HepG2 (cell line): Measurements from ENCODE around the gene MT1G. TPM values are rescaled to one million over a fixed set of nuclear protein-coding genes. Genes with fewer than 3 reads are reported as not detected.

Source experiments
- ATAC-seq: fragments of 200-7000 bp; cut with Tn5 transposase; 3 replicates; pipeline ENCODE4 v1.9.1; 2020; ENCODE audit warnings: mild to moderate bottlenecking, moderate library complexity
- BruUV-seq: library from RNA; stranded (reverse); fragments of 400-500 nt; replicated peaks from 2 replicates; lab custom pipeline; 2021; lab: Mats Ljungman, UMichigan
- CTCF ChIA-PET: fragments of 300-600 bp; formaldehyde crosslinking; extraction: SDS; loops from one replicate; lab custom pipeline; 2021; ENCODE audit warnings: low total read pairs, inconsistent platforms, low intra/inter-chr PET ratio; lab: Yijun Ruan, JAX
- POLR2A ChIA-PET: fragments of 350-600 bp; sonication (Branson Sonifier 250); formaldehyde crosslinking; loops from one replicate; lab custom pipeline; 2020; ENCODE audit warnings: antibody characterized with exemption, inconsistent platforms; lab: Yijun Ruan, JAX
- DNase-seq: peaks from one replicate; pipeline ENCODE4 v3.0.0-alpha.2; 2015; ENCODE audit warnings: low spot score
- FAIRE-seq: peaks from 3 replicates; lab custom pipeline; 2011; peaks lifted over from hg19 to GRCh38; lab: Jason Lieb, UNC
- H2AFZ ChIP-seq: one replicate; pipeline ENCODE4 v1.6.1; 2011; ENCODE audit warnings: low read length, inconsistent platforms
- H3K27ac ChIP-seq: fragments of 300-600 bp; 3 replicates; pipeline ENCODE4 v1.8.0; 2011; ENCODE audit warnings: mixed run types, mild to moderate bottlenecking, mixed read lengths, low read length, inconsistent platforms; ENCODE audit not compliant: insufficient read depth; ENCODE audit errors: extremely low read length
- H3K27me3 ChIP-seq, 2 experiments: fragments of 200-600 bp in 1 of 2; 2 replicates in 1 of 2; 3 replicates in 1 of 2; pipeline versions ENCODE4 v1.6.0 to v1.8.0; 2011; ENCODE audit warnings: low read length in 2 of 2, mild to moderate bottlenecking in 2 of 2, moderate library complexity in 2 of 2, inconsistent platforms in 1 of 2; ENCODE audit not compliant: insufficient read depth in 2 of 2, control insufficient read depth in 1 of 2
- H3K36me3 ChIP-seq, 2 experiments: fragments of 200-600 bp in 1 of 2; replicated peaks in 1 of 2; 2 replicates in 1 of 2; 3 replicates in 1 of 2; pipeline versions ENCODE4 v1.5.1 to v1.8.0; 2011; ENCODE audit warnings: low read length in 2 of 2, inconsistent platforms in 1 of 2; ENCODE audit not compliant: insufficient read depth in 2 of 2, control insufficient read depth in 1 of 2
- H3K4me1 ChIP-seq: 2 replicates; pipeline ENCODE4 v1.5.1; 2012; ENCODE audit warnings: low read length, inconsistent platforms; ENCODE audit not compliant: insufficient read depth
- H3K4me2 ChIP-seq: 2 replicates; pipeline ENCODE4 v1.6.0; 2011; ENCODE audit warnings: low read depth, low read length, inconsistent platforms
- H3K4me3 ChIP-seq, 3 experiments: fragments of 200-600 bp in 1 of 3; sonication (generic), shearing (Covaris generic) in 1 of 3; replicated peaks in 1 of 3; 2 replicates each; pipeline ENCODE4 v1.5.1; 2011 to 2016; ENCODE audit warnings: low read length in 3 of 3, inconsistent platforms in 2 of 3, low read depth in 2 of 3, mild to moderate bottlenecking in 2 of 3, control low read depth in 1 of 3, mixed read lengths in 1 of 3; ENCODE audit not compliant: insufficient read depth in 1 of 3
- H3K79me2 ChIP-seq: one replicate; pipeline ENCODE4 v1.6.1; 2011; ENCODE audit warnings: low read length, inconsistent platforms; ENCODE audit not compliant: insufficient read depth
- H3K9ac ChIP-seq: 2 replicates; pipeline ENCODE4 v1.6.0; 2011; ENCODE audit warnings: mild to moderate bottlenecking, low read depth, low read length, inconsistent platforms; ENCODE audit not compliant: insufficient read depth
- H3K9me3 ChIP-seq: 2 replicates; pipeline ENCODE4 v1.5.1; 2012; ENCODE audit warnings: mild to moderate bottlenecking, low read length
- H4K20me1 ChIP-seq: 2 replicates; pipeline ENCODE4 v1.6.0; 2011; ENCODE audit warnings: inconsistent platforms, mild to moderate bottlenecking, low read length, moderate library complexity; ENCODE audit not compliant: insufficient read depth
- KLF6 ChIP-seq: IDR thresholded peaks from 2 replicates; pipeline ENCODE4 v1.8.0; 2016; ENCODE audit warnings: missing biosample characterization, missing genetic modification reagents
- MXD3 ChIP-seq: IDR thresholded peaks from 2 replicates; pipeline ENCODE4 v1.6.1; 2016; ENCODE audit warnings: mild to moderate bottlenecking, missing biosample characterization, missing genetic modification reagents
- NR2F1 ChIP-seq, 2 experiments: fragments of 450-650 bp in 1 of 2; formaldehyde crosslinking in 1 of 2; IDR thresholded peaks; 2 replicates each; pipeline versions ENCODE4 v1.5.0 to v1.6.1; 2016 to 2020; ENCODE audit warnings: mild to moderate bottlenecking in 1 of 2, missing compliant biosample characterization in 1 of 2, missing genetic modification reagents in 1 of 2, moderate library complexity in 1 of 2
- SNAI1 ChIP-seq: sonication (generic); formaldehyde crosslinking; IDR thresholded peaks from 2 replicates; pipeline ENCODE4 v1.5.0; 2020; ENCODE audit warnings: mild to moderate bottlenecking, missing genetic modification reagents, borderline replicate concordance
- ZNF737 ChIP-seq: sonication (generic); formaldehyde crosslinking; IDR thresholded peaks from 2 replicates; pipeline ENCODE4 v1.5.0; 2020; ENCODE audit warnings: missing genetic modification reagents, mild to moderate bottlenecking, borderline replicate concordance
- WGBS: methylation state at CpG from one replicate; pipeline ENCODE4 v1.1.6; 2017; ENCODE audit warnings: low lambda C conversion rate; 5-methylcytosine and 5-hydroxymethylcytosine counted together
- in situ Hi-C: cut with HindIII; loops from 2 replicates; pipeline ENCODE4 v1.10.0; 2017; ENCODE audit warnings: low pct_unique_long_range_greater_than_20kb; ENCODE audit not compliant: extremely low pct_ligation_motif_present
- intact Hi-C: fragments of 100-400 bp; cut with micrococcal nuclease; formaldehyde crosslinking; loops from one replicate; pipeline ENCODE4 v1.10.0; 2022; ENCODE audit not compliant: unreplicated experiment
- polyA plus RNA-seq, 8 experiments: library from polyadenylated mRNA; depleted of rRNA in 3 of 8; stranded (reverse) in 7 of 8; unstranded in 1 of 8; fragments of >200 nt; fragmentation: Illumina TruSeq in 4 of 8; extraction: Trizol in 4 of 8; gene quantifications; 2 replicates each; pipeline versions ENCODE4 v1.2.1 to v1.2.3, GENCODE V29; 2011 to 2016; ENCODE audit warnings: low read depth in 4 of 8, missing spikeins in 1 of 8, mixed read lengths in 1 of 8; ENCODE audit not compliant: insufficient read depth in 1 of 8
- total RNA-seq, 5 experiments: library from RNA; depleted of rRNA; stranded (reverse); fragments of >200 nt; fragmentation: Illumina TruSeq; extraction: Trizol; gene quantifications; 2 replicates each; pipeline ENCODE4 v1.2.3, GENCODE V29; 2016; ENCODE audit warnings: low read depth in 1 of 5

MT1G gene
- total and polyA plus RNA-seq, 2 of the 13 experiments (the other 11 are each of a cell fraction or from before 2014, with no cell fraction given), result 3.6 to 377 TPM

GRCh38 chr16:56633535-56633934 lies 34.3 kb downstream of the MT1G start:
- H3K9me3 ChIP-seq, result no peaks in the 10 kb centered on the region
- CTCF ChIA-PET, result no interaction called here
- H3K9ac ChIP-seq, result no peak overlapping the region
- WGBS, result 36% methylated on average over 7 of the region's 7 CpGs
- ATAC-seq (no peak), FAIRE-seq (no peak), DNase-seq (no peak)
- peaks cover 10 to 93% of the 10 kb centered on the region in 2 experiments; a peak in 4 of 5 replicates for H3K27me3 ChIP-seq
- no peaks in the 10 kb centered on the region for H3K79me2 ChIP-seq
- POLR2A ChIA-PET, result interaction anchor here (1.2 kb wide), 1 partner anchor 25 kb away, joined by 3 read pairs; the partner anchor contains the start of gene MT2A
- no peaks in the 10 kb centered on the region for H3K36me3 ChIP-seq
- H4K20me1 ChIP-seq, result no peaks in the 10 kb centered on the region
- H3K4me1 ChIP-seq, result peaks cover 27% of the 10 kb centered on the region
- H3K4me2 ChIP-seq, result no peak overlapping the region
- no peak overlapping the region for H2AFZ ChIP-seq
- in situ Hi-C loops, result no loop called here
- no peak for TF ChIP-seq KLF6 (CRISPR knock-in tag)
- no peak for TF ChIP-seq SNAI1 (CRISPR knock-in tag)
- no peak for TF ChIP-seq MXD3 (CRISPR knock-in tag)
- TF ChIP-seq NR2F1 (CRISPR knock-in tag; IDR thresholded peaks at IDR 0.05), result no peak
- no peak overlapping the region for H3K4me3 ChIP-seq
- no TSS peak for BruUV-seq
- intact Hi-C loops, result no loop called here
- no peak overlapping the region for H3K27ac ChIP-seq

GRCh38 chr16:56632848-56633365 lies 35.0 kb downstream of the MT1G start:
- peak overlapping the region in 2 of 3 experiments; percentile 54 to 73; a peak in 3 of 6 replicates for H3K4me3 ChIP-seq
- TF ChIP-seq ZNF737 (CRISPR knock-in tag), result no peak
- TF ChIP-seq, all 625 proteins: peak for 0
- Histone ChIP-seq H3K4me1 (peaks cover 24% of the 10 kb centered on the region), H3K9me3 (no peaks in the 10 kb centered on the region), H3K4me2 (peak overlapping the region; percentile 77; the same call in 1 of the 2 replicates), H3K27ac (no peak overlapping the region), H4K20me1 (no peaks in the 10 kb centered on the region), H3K79me2 (no peaks in the 10 kb centered on the region), H3K36me3 (no peaks in the 10 kb centered on the region), H2AFZ (no peak overlapping the region), H3K9ac (no peak overlapping the region), H3K27me3 (peaks cover 8 to 89% of the 10 kb centered on the region in 2 experiments; a peak in 4 of 5 replicates)
- in situ Hi-C loops (no loop called here), intact Hi-C loops (no loop called here)
- CTCF ChIA-PET, result no interaction called here
- WGBS, result 63% methylated on average over 4 of the region's 6 CpGs
- POLR2A ChIA-PET, result interaction anchor here (1.2 kb wide), 1 partner anchor 25 kb away, joined by 3 read pairs; the partner anchor contains the start of gene MT2A
- BruUV-seq, result no TSS peak
- ATAC-seq (no peak), FAIRE-seq (no peak), DNase-seq (no peak)
